Measurements from ENCODE around the gene USP14.
"Not testable (repeated sequence)": the region's sequence is repeated elsewhere in the genome, so short reads cannot be mapped to it uniquely, and the experiment has no call there.

Gene USP14

GRCh38 chr18:158128-159036 lies at the start of gene USP14:
USP14 (plus strand) TSS chr18:158557; CDS start chr18:158699, 142 bp downstream.
- peak; percentile 98 for DNase-seq

DNA sequence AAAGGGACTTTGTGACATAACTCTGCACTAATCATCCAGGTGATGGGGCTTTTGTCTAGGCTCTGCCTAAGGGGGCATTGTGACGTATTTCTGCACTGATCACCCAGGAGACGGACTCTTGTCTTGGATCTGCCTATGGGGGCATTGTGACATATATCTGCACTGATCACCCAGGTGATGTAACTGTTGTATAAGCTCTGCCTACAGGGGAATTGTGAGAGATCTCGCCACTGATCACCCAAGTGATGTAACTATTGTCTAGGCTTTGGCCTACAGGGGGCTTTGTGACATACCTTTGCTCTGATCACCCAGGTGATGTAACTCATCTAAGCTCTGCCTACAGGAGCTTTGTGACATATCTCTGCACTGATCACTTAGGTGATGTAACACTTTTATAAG lies 49.7 kb upstream of the USP14 start:
- not testable (repeated sequence) for DNase-seq

GRCh38 chr18:109130-109921 lies 49.0 kb upstream of the USP14 start:
- DNase-seq: peak; percentile 57

DNA sequence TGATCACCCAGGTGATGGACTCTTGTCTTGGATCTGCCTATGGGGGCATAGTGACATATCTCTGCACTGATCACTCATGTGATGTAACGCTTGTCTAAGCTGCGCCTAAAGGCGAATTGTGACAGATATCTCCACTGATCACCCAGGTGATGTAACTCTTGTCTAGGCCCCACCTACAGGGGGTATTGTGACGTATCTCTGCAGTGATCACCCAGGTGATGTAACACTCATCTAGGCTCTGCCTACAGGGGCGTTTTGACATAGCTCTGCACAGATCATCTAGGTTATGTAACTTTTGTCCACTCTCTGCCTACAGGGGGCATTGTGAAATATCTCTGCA lies 48.5 kb upstream of the USP14 start:
- peak; percentile 40 for DNase-seq

DNA sequence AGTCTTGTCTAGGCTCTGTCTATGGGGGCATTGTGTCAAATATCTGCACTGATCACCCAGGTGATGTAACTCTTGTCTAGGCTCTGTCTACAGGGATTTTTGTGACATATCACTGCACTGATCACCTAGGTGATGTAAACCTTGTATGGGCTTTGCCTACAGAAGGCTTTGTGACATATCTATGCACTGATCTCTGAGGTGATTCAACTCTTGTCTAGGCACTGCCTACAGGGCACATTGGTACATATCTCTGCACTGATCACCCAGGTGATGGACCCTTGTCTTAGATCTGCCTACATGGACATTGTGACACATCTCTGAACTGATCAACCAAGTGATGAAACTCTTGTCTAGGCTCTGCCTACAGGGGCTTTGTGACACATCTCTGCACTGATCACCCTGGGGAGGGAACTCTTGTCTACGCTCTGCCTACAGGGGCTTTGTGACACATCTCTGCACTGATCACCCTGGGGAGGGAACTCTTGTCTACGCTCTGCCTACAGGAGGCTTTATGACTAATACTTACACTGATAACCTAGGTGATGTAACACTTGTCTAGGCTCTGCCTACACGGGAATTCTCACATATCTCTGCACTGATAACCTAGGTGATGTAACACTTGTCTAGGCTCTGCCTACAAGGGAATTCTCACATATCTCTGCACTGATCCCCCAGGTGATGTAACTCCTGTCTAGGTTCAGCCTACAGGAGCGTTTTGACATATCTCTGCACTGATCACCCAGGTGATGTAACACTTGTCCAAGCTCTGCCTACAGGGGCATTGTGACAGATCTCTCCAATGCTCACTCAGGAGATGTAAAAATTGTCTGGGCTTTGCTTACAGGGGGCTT lies 47.8 kb upstream of the USP14 start:
- peak; percentile 26 for DNase-seq

DNA sequence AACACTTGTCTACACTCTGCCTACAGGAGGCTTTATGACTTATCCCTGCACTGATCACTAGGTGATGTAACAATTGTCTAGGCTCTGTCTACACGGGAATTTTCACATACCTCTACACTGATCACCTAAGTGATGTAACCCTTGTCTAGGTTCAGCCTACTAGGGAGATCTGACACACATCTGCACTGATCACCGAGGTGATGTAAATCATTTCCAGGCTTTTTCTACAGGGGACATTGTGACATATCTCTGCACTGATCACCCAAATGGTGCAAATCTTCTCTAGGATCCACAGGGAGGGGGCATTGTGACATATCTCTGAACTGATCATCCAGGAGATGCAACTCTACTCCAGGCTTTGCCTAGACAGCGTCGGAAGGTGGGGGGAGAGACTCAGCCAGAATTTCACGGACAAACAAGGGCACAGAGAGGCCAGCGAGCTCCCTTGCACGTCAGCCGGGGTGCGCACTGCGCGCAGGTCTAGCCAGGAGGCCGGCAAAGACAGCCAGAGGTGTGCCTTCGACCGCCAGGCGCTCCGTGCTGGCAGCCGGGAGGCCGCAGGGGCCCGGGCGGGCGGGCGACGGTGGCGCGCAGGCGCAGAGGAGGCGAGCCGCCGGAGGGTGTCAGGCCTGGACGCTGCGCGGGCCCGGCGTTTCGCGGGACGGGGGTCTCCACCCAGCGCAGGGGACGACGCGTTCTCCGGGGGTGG lies 46.9 kb upstream of the USP14 start:
- DNase-seq: peak; percentile 82

DNA sequence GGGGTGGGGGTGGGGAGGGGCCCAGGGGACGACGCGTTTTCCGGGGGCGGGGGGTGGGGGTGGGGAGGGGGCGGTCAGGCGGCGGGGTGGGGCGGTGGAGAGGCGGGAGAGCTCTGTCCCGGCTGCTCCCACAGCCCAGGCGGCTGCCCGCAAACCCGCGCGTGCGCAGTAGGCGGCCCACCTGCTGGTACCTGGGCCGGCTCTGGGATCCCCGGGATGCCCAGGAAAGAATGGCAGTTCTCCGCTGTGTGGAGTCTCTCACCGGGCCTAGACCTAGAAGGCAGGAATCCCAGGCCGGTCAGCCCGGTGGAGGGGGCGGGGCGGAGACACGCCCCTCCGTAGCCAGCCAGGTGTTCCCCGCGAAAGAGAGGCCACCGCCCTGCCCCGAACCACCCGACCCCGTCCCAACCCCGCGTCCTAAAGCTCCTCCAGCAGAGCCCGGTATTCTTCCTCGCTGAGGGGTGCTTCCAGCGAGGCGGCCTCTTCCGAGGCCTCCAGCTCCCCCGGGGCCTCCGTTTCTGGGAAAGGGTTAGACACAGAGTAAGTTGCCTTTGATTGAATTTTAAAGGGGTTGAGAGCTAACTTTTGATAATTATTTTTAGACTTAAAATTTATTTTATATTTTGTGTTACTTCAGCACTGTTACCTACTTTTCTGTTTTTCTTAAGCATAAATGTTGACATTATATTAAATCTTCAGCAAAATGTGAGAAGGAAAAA lies 46.2 kb upstream of the USP14 start:
- not testable (repeated sequence) for DNase-seq

DNA sequence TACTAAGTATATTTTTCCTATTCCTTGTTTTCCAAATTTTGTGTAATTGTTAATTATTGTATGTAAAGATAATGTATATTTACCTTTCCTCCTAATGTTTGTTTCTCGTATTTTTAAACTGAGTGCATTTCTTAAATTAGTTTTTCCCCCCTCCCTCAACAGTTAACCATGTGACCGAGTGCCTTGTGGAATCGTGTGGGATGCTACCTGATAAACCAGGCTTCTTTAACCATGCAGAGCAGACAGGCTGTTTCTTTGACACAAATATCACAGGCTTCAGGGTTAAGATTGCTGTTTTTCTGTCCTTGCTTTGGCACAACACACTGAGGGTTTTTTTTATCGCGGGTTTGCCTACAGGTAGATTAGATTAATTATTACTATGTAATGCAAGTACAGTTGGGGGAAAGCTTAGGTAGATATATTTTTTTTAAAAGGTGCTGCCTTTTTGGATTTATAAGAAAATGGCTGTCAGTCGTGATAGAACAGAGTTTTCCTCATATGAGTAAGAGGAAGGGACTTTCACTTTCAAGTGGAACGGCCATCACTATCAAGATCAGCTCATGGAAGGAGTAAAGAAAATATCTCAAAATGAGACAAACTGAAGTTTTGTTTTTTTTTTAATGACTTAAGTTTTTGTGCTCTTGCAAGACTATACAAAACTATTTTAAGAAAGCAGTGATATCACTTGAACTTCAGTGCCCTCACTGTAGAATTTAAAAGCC lies 37.7 kb upstream of the USP14 start:
- DNase-seq: not testable (repeated sequence)

GRCh38 chr18:135045-135444 lies 23.3 kb upstream of the USP14 start:
- DNase-seq: no peak

GRCh38 chr18:136433-136832 lies 21.9 kb upstream of the USP14 start:
- peak; percentile 67 for DNase-seq

DNA sequence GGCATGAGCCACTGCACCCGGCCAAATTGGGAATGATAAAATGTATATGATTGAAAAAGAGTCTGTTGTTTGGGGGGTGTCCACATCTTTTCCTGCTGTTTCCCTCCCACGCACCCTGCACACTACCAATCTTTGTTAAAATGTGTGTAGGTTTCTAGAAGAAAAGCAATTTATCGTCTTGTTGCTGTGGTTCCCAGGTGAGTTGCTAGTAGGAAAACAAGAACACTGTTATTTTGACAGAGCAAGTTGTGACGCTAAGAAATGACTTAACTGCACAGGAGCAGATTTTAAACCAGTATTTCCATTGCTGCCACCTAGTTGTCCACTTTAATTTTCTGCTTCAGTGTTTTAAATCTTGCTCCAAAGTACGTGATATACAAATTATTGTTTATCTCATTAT lies 21.0 kb upstream of the USP14 start:
- no peak for DNase-seq

DNA sequence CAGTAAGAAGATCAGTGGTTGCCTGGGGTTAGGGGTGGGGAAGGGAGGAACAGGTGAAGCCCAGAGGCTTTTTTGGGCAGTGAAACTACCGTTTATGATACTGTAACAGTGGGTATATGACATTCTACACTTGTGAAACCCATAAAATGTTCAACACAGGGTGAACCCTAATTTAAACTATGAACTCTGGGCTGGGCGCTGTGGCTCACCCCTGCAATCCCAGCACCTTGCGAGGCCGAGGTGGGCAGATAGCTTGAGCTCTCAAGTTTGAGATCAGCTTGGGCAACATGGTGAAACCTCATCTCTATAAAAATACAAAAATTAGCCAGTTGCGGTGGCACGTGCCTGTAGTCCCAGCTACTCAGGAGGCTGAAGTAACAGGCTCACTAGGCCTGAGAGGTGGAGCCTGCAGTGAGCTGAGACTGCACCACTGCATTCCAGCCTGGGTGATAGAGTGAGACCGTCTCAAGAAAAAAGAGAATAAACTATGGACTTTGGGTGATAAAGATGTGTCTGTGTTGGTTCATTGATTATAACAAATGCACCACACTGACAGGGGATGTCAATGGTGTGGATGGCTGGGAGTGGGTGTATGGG lies 17.6 kb upstream of the USP14 start:
- no peak for DNase-seq

DNA sequence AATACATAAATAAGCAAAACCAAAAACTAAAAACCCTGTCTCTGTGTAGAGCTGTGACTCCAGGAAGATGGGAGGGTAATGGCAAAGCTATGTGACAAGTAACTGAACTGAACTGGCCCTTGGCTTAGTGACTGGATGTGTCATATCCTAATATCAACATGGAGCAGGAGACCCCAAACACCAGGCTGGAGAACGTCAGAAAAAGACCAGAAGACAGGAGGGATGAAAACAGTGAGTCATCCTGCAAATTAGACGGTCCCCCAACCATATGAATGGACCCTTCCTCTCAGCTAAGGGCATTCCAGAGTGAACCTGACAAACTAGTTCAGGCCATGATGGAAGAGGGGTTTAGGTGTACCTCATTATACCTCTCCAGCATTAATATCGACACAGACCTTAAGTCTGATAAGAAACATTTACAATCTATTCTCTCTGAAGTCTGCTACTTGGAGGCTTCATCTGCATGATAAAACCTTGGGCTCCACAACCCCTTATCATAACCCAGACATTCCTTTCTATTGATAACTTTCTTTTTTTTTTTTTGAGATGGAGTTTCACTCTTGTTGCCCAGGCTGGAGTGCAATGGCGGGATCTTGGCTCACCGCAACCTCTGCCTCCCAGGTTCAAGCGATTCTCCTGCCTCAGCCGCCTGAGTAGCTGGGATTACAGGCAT lies 15.6 kb upstream of the USP14 start:
- not testable (repeated sequence) for DNase-seq

GRCh38 chr18:148841-149240 lies 9.5 kb upstream of the USP14 start:
- no peak for DNase-seq

DNA sequence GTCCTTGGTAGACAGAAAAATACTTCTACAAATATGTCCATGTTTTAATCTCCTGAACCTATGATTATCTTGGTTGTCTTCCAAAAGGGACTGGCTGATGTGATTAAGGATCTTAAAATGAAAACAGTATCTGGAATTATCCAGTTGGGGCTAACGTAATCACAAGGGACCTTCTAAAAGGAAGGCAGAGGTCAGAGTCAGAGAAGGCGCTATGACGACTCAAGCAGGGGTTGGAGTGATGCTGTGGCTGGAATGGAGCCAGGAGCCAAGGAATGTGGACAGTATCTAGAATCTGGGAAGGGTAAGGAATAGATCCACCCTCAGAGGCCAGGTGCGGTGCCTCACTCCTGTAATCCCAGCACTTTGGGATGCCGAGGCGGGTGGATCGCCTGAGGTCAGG lies 4.2 kb upstream of the USP14 start:
- DNase-seq: no peak

GRCh38 chr18:155688-156087 lies 2.7 kb upstream of the USP14 start:
- DNase-seq: no peak

DNA sequence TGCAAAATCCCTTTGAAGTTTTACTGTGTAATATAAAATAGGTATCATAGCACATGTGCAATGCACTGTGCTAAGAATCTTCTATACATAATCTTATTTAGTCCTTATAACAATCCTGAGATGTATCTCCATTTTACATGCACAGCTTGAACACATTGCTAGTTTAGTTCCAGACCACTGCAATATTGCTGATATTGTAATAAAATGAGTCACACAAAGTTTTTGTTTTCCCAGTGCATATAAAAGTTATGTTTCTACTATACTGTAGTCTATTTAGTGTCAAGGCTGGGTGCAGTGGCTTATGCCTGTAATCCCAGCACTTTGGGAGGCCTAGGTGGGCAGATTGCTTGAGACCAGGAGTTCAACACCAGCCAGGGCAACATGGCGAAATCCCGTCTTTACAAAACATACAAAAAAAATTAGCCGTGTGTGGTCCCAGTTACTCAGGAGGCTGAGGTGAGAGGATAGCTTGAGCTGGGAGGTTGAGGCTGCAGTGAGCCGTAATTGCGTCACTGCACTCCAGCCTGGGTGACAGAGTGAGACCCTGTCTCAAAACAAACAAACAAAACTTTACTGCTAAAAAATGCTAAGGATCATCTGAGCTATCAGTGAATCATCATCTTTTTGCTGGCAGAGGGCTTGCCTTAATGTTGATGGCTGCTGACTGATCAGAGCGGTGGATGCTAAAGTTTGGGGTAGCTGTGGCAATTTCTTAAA lies 1.7 kb upstream of the USP14 start:
- no peak for DNase-seq

- peak; percentile 17 for DNase-seq
These were observed 788 bp downstream of the USP14 start for GRCh38 chr18:159037-159652.

- no peak for DNase-seq
These were observed 1.6 kb downstream of the USP14 start for GRCh38 chr18:159933-160332.

All from CD4-positive, alpha-beta T cell treated with Interleukin-12 subunit alpha and Interleukin-12 subunit beta, for 1 hour (primary cell).